Testis (tissue), 2 donors: ENCODE results near the gene SEC24D.

ENCODE experiments used
- CTCF ChIP-seq, 3 experiments: fragments of 450-650 bp in 2 of 3; fragments of 200-600 bp in 1 of 3; sonication (generic) in 1 of 3; IDR thresholded peaks; one replicate each; pipeline ENCODE4 v1.5.1; 2016 to 2019; ENCODE audit warnings: antibody characterized with exemption in 3 of 3, mild to moderate bottlenecking in 2 of 3, moderate library complexity in 1 of 3
- POLR2A ChIP-seq: fragments of 450-650 bp; IDR thresholded peaks from one replicate; pipeline ENCODE4 v1.6.1; 2017; ENCODE audit warnings: antibody characterized with exemption, mild to moderate bottlenecking, moderate library complexity

GRCh38 chr4:118683513-118683912 lies 152.4 kb downstream of the SEC24D start:
- no peak for TF ChIP-seq CTCF (IDR thresholded peaks at IDR 0.05)
- no peak for TF ChIP-seq POLR2A
